Left hindlimb (tissue), 1 donor: ENCODE measurements around the gene VLDLR.

ENCODE experiments used
- DNase-seq: peaks from one replicate; pipeline ENCODE4 v3.0.0-alpha.2; 2018

VLDLR gene

GRCh38 chr9:2621722-2622460 lies at the start of gene VLDLR:
Gene VLDLR, plus strand, starts transcription at chr9:2621787. Its CDS starts 403 bp downstream, at chr9:2622190.
- DNase-seq: peak; percentile 77

- no peak for DNase-seq
Measured at GRCh38 chr9:2574203-2574602, 47.4 kb upstream of the VLDLR start.

- DNase-seq: no peak
Measured at GRCh38 chr9:2576631-2577030, 45.0 kb upstream of the VLDLR start.

- no peak for DNase-seq
Measured at GRCh38 chr9:2583308-2584013, 38.1 kb upstream of the VLDLR start.

GRCh38 chr9:2591967-2592366 lies 29.6 kb upstream of the VLDLR start:
- DNase-seq: no peak

- no peak for DNase-seq
Measured at GRCh38 chr9:2593744-2594143, 27.8 kb upstream of the VLDLR start.

- no peak for DNase-seq
Measured at GRCh38 chr9:2595973-2596372, 25.6 kb upstream of the VLDLR start.

- DNase-seq: no peak
Measured at GRCh38 chr9:2597483-2597882, 24.1 kb upstream of the VLDLR start.

- no peak for DNase-seq
Measured at GRCh38 chr9:2599896-2600295, 21.7 kb upstream of the VLDLR start.

GRCh38 chr9:2600307-2600706 lies 21.3 kb upstream of the VLDLR start:
- DNase-seq: no peak

- no peak for DNase-seq
Measured at GRCh38 chr9:2601785-2602378, 19.7 kb upstream of the VLDLR start.

GRCh38 chr9:2602704-2603116 lies 18.9 kb upstream of the VLDLR start:
- DNase-seq: no peak

GRCh38 chr9:2603621-2604020 lies 18.0 kb upstream of the VLDLR start:
- no peak for DNase-seq

GRCh38 chr9:2605246-2605645 lies 16.3 kb upstream of the VLDLR start:
- DNase-seq: no peak

GRCh38 chr9:2608276-2608675 lies 13.3 kb upstream of the VLDLR start:
- no peak for DNase-seq

GRCh38 chr9:2610985-2611384 lies 10.6 kb upstream of the VLDLR start:
- no peak for DNase-seq

GRCh38 chr9:2611961-2612360 lies 9.6 kb upstream of the VLDLR start:
- no peak for DNase-seq

- no peak for DNase-seq
Measured at GRCh38 chr9:2613730-2614271, 7.8 kb upstream of the VLDLR start.

- no peak for DNase-seq
Measured at GRCh38 chr9:2615497-2615896, 6.1 kb upstream of the VLDLR start.

- no peak for DNase-seq
Measured at GRCh38 chr9:2616692-2617377, 4.8 kb upstream of the VLDLR start.

GRCh38 chr9:2618289-2618688 lies 3.3 kb upstream of the VLDLR start:
- no peak for DNase-seq

GRCh38 chr9:2620919-2621721 lies 467 bp upstream of the VLDLR start:
- DNase-seq: peak; percentile 77
